Natural killer cell (primary cell): ENCODE measurements around the gene TBATA. TPM values are rescaled to one million over a fixed set of nuclear protein-coding genes. Genes with fewer than 3 reads are reported as not detected.

Experiments
- ATAC-seq, 3 donors: fragments of 150-1000 bp in 2 of 3; fragments of 200-7000 bp in 1 of 3; cut with Tn5 transposase; 1 replicate in 1 of 3; 2 replicates in 2 of 3; pipeline ENCODE4 v1.10.0; 2021; ENCODE audit warnings: mild to moderate bottlenecking in 2 of 3, moderate library complexity in 2 of 3
- DNase-seq, 2 donors: peaks; one replicate each; pipeline versions ENCODE4 v3.0.0 to v3.0.0-alpha.2; 2013 to 2021; ENCODE audit warnings: mixed read lengths in 1 of 2
- H3K27ac ChIP-seq: one replicate; pipeline ENCODE4 v1.5.1; 2013; ENCODE audit warnings: mild to moderate bottlenecking, low read length
- H3K27me3 ChIP-seq: one replicate; pipeline ENCODE4 v1.6.1; 2013; ENCODE audit warnings: low read length; ENCODE audit not compliant: control insufficient read depth, insufficient read depth
- H3K36me3 ChIP-seq: one replicate; pipeline ENCODE4 v1.6.1; 2013; ENCODE audit warnings: low read length; ENCODE audit not compliant: control insufficient read depth, insufficient read depth
- H3K4me1 ChIP-seq: one replicate; pipeline ENCODE4 v1.6.1; 2013; ENCODE audit warnings: low read length; ENCODE audit not compliant: control insufficient read depth, insufficient read depth
- H3K4me3 ChIP-seq: one replicate; pipeline ENCODE4 v1.5.1; 2013; ENCODE audit warnings: low read length
- H3K9me3 ChIP-seq: one replicate; pipeline ENCODE4 v1.6.1; 2013; ENCODE audit warnings: low read length; ENCODE audit not compliant: control insufficient read depth, insufficient read depth
- H3K27ac Mint-ChIP-seq, 2 donors: one replicate each; pipeline ENCODE4 v1.8.0; 2022; ENCODE audit warnings: mild to moderate bottlenecking in 2 of 2, mixed read lengths in 2 of 2, moderate library complexity in 1 of 2
- H3K27me3 Mint-ChIP-seq, 2 donors: one replicate each; pipeline ENCODE4 v1.8.0; 2022; ENCODE audit warnings: low read depth in 2 of 2, mixed read lengths in 2 of 2
- H3K36me3 Mint-ChIP-seq: one replicate; pipeline ENCODE4 v1.8.0; 2022; ENCODE audit warnings: mixed read lengths
- H3K4me1 Mint-ChIP-seq, 2 donors: one replicate each; pipeline ENCODE4 v1.8.0; 2022; ENCODE audit warnings: mixed read lengths in 2 of 2
- H3K4me3 Mint-ChIP-seq: one replicate; pipeline ENCODE4 v1.8.0; 2022; ENCODE audit warnings: mild to moderate bottlenecking, moderate library complexity, mixed read lengths
- H3K9me3 Mint-ChIP-seq, 2 donors: one replicate each; pipeline ENCODE4 v1.8.0; 2022; ENCODE audit warnings: mixed read lengths in 2 of 2
- WGBS: methylation state at CpG from one replicate; pipeline ENCODE4 v1.1.7; 2013; ENCODE audit warnings: missing lambda C conversion rate; ENCODE audit not compliant: insufficient coverage; 5-methylcytosine and 5-hydroxymethylcytosine counted together
- intact Hi-C: fragments of 100-400 bp; cut with micrococcal nuclease; formaldehyde crosslinking; loops from one replicate; pipeline ENCODE4 v1.14.2; 2022
- total RNA-seq, 4 donors: library from RNA; stranded (reverse); fragments of 120-200 nt in 1 of 4; gene quantifications; one replicate each; pipeline versions ENCODE4 v1.2.3 to v1.2.4, GENCODE V29; 2013 to 2022
- TF ChIP-seq, protein P1 (sequence below): fragments of 200-600 bp; IDR thresholded peaks from one replicate; pipeline ENCODE4 v1.8.0; 2022; ENCODE audit warnings: antibody characterized with exemption

TBATA gene
- total RNA-seq, 3 donors from 2014 or later (not counting 1 experiment from before 2014, with no cell fraction given): 0.16 TPM; not detected in 2

DNA sequence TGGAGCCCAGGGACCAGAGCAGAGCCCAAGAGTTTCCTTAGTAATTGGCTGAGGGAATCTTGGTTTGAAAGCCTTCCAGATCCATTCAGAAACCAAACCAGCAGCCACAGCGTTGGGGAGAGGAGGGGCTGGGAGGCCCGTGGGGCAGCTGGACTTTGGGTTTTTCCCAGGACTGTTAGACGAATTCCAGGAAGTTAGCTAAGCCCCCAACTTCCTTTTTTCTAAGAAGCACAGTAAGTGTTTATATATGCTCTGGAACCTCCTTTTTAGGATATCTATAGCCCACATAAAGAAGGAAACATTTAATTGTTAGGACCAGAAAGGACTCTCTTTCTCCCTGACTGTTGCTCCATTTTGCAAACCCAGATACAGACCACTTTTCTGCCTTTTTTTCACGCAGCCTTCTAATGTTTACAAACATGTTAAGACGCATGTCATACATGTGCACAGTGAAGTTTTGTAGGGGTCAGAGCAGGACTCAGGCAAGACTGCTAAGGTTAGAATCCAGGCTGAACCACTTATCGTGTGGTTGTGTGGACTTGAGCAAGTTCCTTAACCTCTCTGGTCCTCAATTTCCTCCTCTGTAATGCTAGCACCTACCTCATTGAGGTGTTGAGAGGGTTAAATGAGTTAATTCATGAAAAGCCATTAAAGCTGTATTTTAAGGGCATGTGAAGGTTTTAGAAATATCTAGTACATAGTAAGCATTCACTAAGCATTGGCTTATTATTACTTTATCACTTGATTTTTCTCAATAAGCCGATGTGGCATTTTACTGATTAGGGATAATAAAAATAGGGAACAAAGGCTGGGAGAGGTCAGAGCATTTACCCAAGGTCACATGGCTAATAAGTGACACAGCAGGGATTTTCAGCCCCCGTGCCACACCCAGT lies 42.4 kb downstream of the TBATA start:
- DNase-seq (no peak), ATAC-seq (no peak)
- intact Hi-C loops: no loop called here
- Mint-ChIP-seq H3K9me3 (no peaks in the 10 kb centered on the region), H3K27ac (no peak overlapping the region), H3K36me3 (no peaks in the 10 kb centered on the region), H3K4me3 (no peak overlapping the region), H3K4me1 (peaks cover 0 to 19% of the 10 kb centered on the region in 2 donors), H3K27me3 (no peaks in the 10 kb centered on the region)
- no peak overlapping the region for H3K4me3 ChIP-seq
- no peak overlapping the region for H3K27ac ChIP-seq
- no peaks in the 10 kb centered on the region for H3K9me3 ChIP-seq
- H3K27me3 ChIP-seq: no peaks in the 10 kb centered on the region
- 52% methylated on average over 8 of the region's 8 CpGs for WGBS
- peaks cover 10% of the 10 kb centered on the region for H3K4me1 ChIP-seq
- no peaks in the 10 kb centered on the region for H3K36me3 ChIP-seq
- TF ChIP-seq, protein P1, sequence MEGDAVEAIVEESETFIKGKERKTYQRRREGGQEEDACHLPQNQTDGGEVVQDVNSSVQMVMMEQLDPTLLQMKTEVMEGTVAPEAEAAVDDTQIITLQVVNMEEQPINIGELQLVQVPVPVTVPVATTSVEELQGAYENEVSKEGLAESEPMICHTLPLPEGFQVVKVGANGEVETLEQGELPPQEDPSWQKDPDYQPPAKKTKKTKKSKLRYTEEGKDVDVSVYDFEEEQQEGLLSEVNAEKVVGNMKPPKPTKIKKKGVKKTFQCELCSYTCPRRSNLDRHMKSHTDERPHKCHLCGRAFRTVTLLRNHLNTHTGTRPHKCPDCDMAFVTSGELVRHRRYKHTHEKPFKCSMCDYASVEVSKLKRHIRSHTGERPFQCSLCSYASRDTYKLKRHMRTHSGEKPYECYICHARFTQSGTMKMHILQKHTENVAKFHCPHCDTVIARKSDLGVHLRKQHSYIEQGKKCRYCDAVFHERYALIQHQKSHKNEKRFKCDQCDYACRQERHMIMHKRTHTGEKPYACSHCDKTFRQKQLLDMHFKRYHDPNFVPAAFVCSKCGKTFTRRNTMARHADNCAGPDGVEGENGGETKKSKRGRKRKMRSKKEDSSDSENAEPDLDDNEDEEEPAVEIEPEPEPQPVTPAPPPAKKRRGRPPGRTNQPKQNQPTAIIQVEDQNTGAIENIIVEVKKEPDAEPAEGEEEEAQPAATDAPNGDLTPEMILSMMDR: no peak

DNA sequence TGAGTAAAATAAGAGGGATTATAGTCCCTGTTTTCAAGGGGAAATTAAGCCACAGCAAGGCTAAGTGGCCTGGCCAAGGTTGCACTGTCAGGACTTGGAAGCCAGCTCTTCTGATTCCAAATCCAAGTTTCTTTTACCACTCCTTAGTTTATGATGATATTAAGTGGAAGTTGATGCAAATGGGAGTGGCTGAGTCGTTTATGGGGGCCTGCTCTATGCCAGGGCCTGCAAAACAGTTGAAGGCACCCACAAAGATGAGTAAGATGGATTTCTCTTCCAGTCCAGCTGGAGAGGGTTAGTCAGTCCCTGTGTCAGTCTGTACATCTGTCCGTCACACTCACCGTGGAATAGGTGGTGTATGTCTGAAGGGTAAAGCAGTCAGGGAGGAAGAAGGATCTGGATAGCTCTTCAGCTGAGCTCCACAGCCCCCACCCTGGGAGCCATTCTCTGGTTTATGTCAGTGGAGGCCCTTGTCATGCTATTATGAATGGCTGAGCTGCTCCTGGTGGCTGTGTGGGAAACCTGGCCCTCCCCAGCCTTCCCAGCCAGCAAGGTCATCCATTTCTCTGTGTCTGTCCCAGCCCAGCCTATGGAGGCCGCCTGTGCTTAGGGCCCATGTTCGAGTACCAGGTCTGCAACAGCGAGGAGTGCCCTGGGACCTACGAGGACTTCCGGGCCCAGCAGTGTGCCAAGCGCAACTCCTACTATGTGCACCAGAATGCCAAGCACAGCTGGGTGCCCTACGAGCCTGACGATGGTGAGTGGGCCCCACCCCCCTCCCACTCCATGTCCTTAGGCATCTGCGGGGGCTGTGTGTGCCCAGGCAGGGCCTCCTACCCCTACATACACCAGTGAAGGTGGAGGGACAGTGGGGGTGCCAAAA lies 44.5 kb downstream of the TBATA start:
- no peak overlapping the region for H3K27ac ChIP-seq
- no peaks in the 10 kb centered on the region for H3K9me3 Mint-ChIP-seq
- peaks cover 0 to 19% of the 10 kb centered on the region in 2 donors for H3K4me1 Mint-ChIP-seq
- H3K9me3 ChIP-seq: no peaks in the 10 kb centered on the region
- no peak overlapping the region for H3K4me3 ChIP-seq
- no peaks in the 10 kb centered on the region for H3K36me3 ChIP-seq
- H3K27ac Mint-ChIP-seq: no peak overlapping the region
- 91% methylated on average over 11 of the region's 12 CpGs for WGBS
- H3K4me3 Mint-ChIP-seq: no peak overlapping the region
- peaks cover 10% of the 10 kb centered on the region for H3K4me1 ChIP-seq
- TF ChIP-seq, protein P1: no peak
- H3K36me3 Mint-ChIP-seq: no peaks in the 10 kb centered on the region
- DNase-seq: no peak
- intact Hi-C loops: no loop called here
- ATAC-seq: no peak
- no peaks in the 10 kb centered on the region for H3K27me3 Mint-ChIP-seq
- H3K27me3 ChIP-seq: no peaks in the 10 kb centered on the region

DNA sequence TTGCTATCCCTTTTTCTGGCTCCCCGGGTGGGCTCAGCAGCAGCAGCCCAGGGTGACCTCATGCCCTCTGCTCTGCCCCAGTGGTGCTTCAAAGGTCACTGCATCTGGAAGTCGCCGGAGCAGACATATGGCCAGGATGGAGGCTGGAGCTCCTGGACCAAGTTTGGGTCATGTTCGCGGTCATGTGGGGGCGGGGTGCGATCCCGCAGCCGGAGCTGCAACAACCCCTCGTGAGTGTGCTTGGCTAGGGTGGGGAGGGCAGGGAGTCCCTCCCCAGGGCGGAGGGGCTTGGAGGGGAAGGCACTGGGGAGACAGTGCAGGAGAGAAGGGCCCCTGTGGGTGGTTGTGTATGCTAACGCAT lies 46.4 kb downstream of the TBATA start:
- no peaks in the 10 kb centered on the region for H3K36me3 ChIP-seq
- no peak overlapping the region for H3K27ac Mint-ChIP-seq
- H3K9me3 Mint-ChIP-seq: no peaks in the 10 kb centered on the region
- no peak overlapping the region for H3K4me3 ChIP-seq
- WGBS: 96% methylated on average over 12 of the region's 12 CpGs
- no peaks in the 10 kb centered on the region for H3K27me3 Mint-ChIP-seq
- ATAC-seq (no peak), DNase-seq (no peak)
- H3K27me3 ChIP-seq: no peaks in the 10 kb centered on the region
- peaks cover 10% of the 10 kb centered on the region for H3K4me1 ChIP-seq
- intact Hi-C loops: no loop called here
- H3K36me3 Mint-ChIP-seq: no peaks in the 10 kb centered on the region
- no peak overlapping the region for H3K27ac ChIP-seq
- TF ChIP-seq, protein P1: no peak
- no peak overlapping the region for H3K4me3 Mint-ChIP-seq
- H3K4me1 Mint-ChIP-seq: peaks cover 0 to 10% of the 10 kb centered on the region in 2 donors
- no peaks in the 10 kb centered on the region for H3K9me3 ChIP-seq
